Posterior vena cava (tissue), 2 donors: ENCODE measurements around the gene TAOK1. TPM values are rescaled to one million over a fixed set of nuclear protein-coding genes. Genes with fewer than 3 reads are reported as not detected.

Experiments used
- DNase-seq: peaks from one replicate; pipeline ENCODE4 v3.0.0-alpha.2; 2020; ENCODE audit warnings: low spot score
- intact Hi-C, 2 donors: fragments of 100-400 bp; cut with DNase I; formaldehyde crosslinking; loops; one replicate each; pipeline versions ENCODE4 v1.14.1 to v1.14.2; 2022 to 2023
- total RNA-seq, 2 donors: library from RNA; stranded (reverse); fragmentation: NEBNext Ultra II Directional; extraction: Animal tissue kit (Norgen Biotek cat#: 25700); gene quantifications; one replicate each; pipeline ENCODE4 v1.2.1, GENCODE V29; 2021
- donor health status: DM: yes; HTN: yes; CAD: no.
- donor health status: DM: yes; HTN: yes; CAD: no.

TAOK1 gene
- total RNA-seq, 2 donors from 2014 or later = 70.8 to 78.1 TPM

GRCh38 chr17:29588017-29588561 lies 197.9 kb downstream of the TAOK1 start:
- DNase-seq = no peak
- intact Hi-C loops = no loop called here

DNA sequence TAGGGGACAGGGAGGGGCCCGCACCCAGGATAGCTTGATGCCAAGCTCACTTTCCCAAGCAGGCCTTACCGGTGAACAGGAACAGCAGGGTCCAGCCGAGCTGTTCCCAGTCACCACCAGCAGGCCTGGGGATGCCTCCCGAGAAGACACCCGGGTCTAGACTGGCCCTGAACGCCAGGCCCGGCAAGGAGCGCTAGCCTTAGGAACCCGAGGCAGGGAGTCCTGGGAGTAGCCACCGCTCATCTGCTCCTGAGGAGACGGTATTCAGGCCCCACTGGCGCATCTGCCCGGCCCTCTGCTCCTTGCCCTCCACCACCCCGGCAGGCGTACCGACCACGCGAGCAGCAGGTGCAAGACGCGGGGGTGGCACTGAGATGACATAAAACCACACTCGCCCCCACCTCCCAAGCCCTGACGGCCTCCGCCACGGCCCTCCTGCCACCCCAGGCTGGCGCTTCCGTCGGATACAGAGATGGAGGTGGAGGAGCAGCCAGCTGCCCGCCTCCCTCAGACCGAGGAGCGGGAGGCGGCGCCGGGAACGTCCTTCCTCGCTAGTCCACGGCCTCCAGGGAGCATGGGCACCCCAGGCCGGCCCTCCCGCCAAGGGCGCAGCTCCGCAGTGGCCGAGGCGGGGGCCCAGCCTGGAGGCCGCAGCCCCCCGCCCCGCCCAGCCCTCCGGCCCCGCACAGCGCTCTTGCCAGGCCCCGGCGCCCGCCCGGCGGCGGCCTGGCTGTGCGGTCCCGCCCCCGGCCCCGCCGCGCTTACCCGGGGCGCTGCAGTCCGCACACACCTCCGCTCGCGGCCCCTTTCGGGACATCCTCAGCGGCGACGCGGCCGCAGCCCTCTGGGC lies 198.6 kb downstream of the TAOK1 start:
- intact Hi-C loops = no loop called here
- DNase-seq = no peak

- intact Hi-C loops = no loop called here
Observed at GRCh38 chr17:29589524-29590410, 199.6 kb downstream of the TAOK1 start, which contains the start of gene GIT1. GIT1 (minus strand) TSS chr17:29589648; CDS start chr17:29589378, 270 bp downstream.

GRCh38 chr17:29590411-29591145 lies 200.4 kb downstream of the TAOK1 start:
- no peak for DNase-seq
- intact Hi-C loops = no loop called here

More at GRCh38 chr17:29589524-29590410, 199.6 kb downstream of the TAOK1 start, which contains the start of gene GIT1:
- DNase-seq = peak; percentile 94

DNA sequence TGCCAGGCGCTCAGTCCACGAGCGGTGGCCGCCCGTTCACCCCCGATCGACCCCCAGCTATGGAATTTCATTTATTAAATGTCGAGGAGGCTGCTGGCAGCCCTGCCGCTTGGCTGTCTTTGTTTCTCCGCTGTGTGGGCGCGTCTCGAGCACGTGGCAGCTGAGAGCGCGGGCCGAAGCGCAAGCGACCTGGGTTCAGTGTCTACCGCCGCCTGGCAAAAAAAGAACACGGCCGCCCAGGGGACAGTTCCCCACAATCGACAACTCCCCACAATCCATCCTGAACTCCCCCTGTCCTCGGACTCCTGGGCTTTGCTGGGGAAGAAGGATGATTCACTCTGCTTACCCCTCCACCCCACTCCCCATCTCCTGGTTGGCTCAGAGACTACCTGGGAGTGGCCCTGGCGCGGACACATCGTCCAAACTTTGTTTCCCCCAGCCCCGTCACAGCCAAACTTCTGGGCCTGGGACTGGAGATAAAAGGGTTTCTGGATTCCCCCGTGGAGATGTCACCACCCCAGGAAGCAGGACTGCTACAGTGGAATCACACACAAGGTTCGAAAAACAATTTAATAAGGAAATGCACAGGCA lies 201.1 kb downstream of the TAOK1 start:
- intact Hi-C loops = no loop called here
- DNase-seq = peak; percentile 93

- peak; percentile 95 for DNase-seq
- intact Hi-C loops = no loop called here
Observed at GRCh38 chr17:29591737-29592608, 201.8 kb downstream of the TAOK1 start.

DNA sequence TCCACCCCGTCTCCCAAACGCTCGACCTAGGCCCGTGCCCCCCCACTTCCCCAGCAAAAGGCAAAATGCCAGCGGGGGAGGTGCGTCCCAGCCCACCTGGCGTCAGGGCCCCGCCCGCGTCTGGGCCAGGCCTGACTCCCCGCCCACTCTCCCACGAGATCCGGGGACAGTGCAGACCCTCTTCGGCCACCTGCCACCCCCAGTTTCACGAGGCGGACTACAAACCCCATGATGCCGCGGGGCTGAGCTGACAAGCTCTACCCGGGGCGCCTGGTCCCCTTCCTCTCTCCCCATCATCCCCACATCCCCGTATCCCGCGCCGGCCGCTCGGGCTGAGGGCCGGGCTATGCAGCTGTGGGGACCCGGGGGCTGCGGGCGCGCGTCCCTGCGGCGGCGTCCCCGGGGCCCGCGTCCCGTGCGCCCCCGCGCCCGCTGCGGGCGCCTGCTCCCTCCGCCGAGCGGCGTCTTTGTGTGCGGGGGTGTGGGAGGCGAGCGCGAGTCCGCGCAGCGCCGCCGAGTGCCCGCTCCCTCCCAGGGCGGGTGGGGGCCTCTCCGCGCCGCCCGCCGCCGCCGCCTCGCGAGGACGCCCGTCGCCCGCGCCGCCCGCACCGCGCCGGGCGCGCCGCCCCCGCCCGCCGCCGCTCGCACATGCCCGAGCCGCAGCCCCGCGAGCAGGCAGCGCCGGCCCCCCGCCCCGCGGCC lies 202.8 kb downstream of the TAOK1 start, which contains the start of gene ANKRD13B:
TSS of gene ANKRD13B (plus strand) at position 283 of the 702 bp plus-strand sequence. CDS start 490 bp downstream, outside the sequence.
- no peak for DNase-seq
- intact Hi-C loops = no loop called here

DNA sequence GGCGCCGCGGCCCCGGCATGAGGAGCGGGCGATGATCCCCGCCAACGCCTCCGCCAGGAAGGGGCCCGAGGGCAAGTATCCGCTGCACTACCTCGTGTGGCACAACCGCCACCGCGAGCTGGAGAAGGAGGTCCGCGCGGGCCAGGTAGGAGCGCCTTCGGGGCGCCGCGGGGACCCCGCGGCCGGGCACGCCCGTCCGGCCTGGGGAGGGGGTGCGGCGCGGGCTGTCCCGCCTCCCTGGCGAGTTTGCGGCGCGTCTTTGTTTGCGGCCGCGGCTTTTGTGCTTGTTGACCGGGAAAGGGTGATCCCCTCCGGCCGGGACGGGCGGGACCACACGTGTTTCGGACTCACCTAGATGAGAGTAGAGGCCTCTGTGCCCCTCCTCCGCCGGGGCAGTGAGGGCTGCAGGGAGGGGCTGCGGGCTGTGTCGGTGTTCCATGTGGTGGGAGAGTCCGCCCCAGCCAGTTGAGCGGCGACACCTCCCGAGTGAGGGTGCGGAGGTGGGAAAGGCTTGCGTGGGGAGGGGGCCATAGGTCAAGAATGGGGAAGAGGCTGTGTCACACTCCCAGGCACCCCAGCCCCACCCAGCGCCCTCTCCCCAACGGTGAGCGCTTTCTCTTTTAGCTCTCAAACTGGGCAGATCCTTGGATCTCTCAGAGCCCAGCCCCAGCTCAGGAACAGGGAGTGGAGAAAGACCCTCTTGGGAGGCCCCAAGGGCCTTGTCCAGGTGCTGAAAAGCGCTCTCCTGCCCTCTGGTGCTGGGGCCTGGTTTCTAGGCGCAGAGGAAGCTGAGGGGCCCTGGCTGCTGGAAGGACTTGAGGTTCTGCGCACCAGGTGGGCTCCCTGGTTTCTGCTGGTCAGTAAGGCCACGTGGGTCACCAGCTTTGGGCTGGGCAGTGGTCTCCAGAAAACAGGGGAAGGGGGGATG lies 203.7 kb downstream of the TAOK1 start:
- intact Hi-C loops = no loop called here
- no peak for DNase-seq

GRCh38 chr17:29594519-29595090 lies 204.4 kb downstream of the TAOK1 start:
- no peak for DNase-seq

GRCh38 chr17:29595107-29595942 lies 205.2 kb downstream of the TAOK1 start:
- no peak for DNase-seq
- intact Hi-C loops = no loop called here

More at GRCh38 chr17:29594519-29595090, 204.4 kb downstream of the TAOK1 start:
- intact Hi-C loops = no loop called here

DNA sequence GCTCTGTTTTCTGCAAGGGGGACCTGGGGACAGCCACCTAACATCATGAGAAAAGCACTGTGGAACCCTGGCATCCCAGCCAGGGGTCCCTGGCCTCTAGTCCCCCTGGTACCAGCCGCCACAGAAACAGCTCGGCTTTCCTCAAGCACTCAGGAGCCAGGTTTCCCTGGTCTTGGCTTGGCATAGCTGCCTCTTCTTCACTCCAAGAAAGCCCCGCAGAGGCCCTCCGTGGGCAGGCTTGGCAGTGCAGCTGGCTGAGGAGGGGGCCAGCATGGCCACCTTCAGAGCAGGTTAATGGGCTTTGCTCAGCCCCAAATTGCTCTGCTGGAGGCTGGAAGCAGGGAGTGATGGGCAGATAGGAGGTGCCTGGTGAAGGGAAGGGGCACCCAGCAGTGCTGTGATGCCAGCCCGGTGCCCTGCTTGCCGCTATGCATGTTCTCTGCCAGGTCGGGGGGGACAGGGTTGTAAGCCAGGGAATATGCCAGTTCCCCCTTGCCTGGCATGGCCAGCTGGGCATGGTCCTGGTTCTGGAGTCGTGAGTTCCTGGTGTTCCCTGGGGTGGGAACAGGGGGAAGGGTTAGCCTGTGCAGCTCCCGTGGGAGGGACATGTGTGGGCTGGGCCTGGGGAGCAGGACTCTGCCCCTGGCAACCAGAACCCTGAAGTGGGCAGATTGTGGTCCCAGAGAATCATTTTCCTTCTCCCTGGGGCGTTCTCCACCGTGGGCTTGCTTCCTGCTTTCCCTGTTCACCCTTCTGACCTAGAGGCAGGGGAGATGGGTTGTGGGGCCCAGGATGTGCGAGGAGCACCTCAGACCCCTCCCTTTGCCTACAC lies 206.0 kb downstream of the TAOK1 start:
- intact Hi-C loops = no loop called here
- DNase-seq = no peak

GRCh38 chr17:29596811-29597210 lies 206.6 kb downstream of the TAOK1 start:
- no peak for DNase-seq
- intact Hi-C loops = no loop called here

DNA sequence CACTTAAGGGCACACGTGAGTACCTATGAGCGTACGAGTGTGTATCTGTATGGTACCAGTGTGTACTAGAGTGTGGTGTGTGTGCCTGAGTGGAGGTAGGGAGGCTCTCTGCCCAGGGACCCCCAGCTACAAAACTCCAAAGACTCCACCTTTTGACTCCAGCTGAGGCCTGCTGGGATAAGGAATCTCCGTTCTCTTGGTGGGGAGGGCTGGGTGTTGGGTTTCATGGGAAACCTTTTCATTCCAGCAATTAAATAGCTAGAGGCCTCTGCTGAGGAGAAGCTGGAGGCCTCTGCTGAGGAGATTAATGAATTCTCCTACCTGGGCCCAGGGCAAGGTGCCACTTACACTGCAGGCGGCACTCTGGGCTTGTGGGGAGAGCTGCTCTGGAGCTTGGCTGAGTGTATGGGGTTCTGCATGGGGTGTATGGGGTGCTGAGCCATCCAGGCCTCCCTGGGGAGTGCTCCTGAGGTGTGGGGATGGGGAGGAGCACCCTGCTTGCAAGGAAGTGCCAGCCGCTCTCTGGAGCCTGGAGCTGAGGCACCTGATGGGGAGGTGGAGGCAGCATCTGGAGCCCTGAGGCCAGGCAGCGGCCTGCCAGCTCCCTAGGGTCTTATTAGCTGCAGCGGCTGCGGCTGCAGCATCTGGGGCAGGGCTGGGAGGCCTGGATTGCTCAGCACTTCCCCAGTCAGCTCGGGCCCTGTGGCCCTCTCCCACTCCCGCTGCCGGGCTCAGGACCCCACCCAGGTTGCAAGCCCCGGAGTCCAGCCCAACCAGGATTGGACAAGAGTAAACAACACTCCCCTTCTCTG lies 207.4 kb downstream of the TAOK1 start:
- no peak for DNase-seq
- intact Hi-C loops = no loop called here
